NCI-H1105 treated with DMSO at 0.1 percent for 48 hours (cell line): ENCODE measurements around the gene HNF1A.
A peak's percentile ranks its signal among the peaks of the same experiment; 100 is the strongest.

Experiments
- DNase-seq: peaks from one replicate; lab custom pipeline; 2025; lab: John Stamatoyannopoulos, UW

The HNF1A gene

DNA sequence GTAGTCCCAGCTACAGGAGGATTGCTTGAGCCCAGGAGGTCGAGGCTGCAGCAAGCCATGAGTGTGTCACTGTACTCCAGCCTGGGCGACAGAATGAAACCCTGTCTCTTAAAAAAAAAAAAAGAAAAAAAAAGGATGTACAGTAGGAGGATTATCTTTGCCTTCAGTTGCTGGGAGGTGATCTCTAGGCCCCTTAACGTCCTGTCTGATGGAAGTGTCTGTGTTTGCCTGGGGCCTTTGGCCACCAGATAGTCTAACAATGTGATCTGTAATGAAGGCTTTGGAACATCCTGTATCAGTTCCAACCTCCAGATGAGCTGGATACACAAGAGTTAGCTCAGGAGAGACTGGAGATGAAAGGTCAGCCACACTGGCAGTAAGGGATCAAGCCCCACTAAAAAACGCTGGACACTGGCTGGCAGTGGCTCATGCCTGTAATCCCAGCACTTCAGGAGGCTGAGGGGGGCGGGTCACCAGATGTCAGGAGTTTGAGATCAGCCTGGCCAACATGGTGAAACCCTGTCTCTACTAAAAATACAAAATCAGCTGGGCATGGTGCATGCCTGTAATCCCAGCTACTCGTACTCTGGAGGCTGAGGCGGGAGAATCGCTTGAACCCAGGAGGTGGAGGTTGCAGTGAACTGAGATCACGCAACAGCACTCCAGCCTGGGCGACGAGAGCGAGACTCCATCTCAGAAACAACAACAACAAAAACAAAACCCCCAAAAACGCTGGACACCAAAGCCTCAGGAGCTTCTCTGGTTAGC is 19.0 kb upstream of the HNF1A start:
- DNase-seq, result no peak

DNA sequence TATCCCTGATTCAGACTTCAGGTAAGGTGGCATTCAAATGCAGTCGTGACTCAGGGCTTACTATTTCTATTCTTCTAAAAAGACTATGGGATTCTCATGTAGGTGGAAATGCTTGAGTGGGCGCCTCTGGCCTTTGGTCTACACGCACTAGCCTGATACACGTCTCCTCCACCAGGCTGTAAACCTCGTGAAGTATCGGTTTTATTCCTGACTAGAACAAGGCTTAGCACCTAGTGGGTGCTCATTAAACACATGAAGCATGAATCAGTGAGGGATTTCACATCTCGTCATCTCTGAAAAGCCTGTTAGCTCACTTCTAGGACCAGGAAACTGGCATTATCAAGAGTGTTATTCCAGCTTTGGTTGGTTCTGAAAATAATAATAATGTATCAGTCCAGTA is 17.7 kb upstream of the HNF1A start:
- DNase-seq, result no peak

- no peak for DNase-seq
Observed at GRCh38 chr12:120961604-120962531, 16.5 kb upstream of the HNF1A start.

DNA sequence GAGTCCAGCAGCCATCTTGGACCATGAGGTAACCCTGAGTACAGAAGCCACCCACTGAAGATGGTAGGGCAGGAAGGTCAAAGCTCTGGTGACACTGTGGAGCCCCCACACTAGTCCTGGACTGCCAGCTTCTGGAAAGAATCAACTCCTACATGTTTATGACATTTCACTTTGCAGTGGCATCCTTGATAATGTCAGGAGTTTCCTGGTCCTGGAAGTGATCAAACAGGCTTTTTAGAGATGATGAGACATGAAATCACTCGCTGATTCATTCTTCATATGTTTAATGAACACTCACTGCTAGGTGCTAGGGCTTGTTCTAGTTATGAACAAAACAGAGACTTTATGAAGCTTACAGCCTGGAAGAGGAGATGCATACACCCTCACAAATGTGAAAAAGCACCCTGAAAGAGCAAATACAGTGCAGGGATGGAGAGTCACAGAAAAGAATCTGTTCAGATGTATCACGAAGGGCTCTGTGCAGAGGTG is 15.8 kb upstream of the HNF1A start:
- no peak for DNase-seq

GRCh38 chr12:120964298-120964697 is 14.0 kb upstream of the HNF1A start:
- no peak for DNase-seq

DNA sequence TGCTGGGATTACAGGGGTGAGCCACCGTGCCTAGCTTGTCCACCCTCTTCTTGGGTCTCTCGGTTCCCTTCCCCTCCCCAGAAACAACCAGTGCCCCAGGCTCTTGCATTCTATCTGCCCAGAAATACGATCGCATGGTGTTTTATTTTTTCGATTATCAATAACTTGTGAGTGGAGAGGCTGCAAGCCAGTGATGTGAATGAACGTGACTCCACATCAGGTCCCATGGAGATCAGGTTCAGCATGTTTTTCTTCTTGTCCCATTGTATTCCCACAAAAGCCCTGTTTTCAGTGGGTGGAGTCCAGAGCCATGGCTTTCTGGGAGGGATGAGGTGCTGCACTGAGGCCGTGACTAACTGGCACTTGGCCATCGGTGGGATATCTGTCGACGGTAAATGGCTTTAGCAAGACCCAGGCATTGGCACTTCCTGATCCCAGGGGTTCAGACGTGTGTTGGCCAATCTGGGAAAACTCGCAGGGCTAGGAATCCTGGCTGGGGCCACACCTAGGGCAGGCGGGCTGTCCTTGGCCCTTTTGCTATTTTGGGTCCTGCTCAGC is 12.7 kb upstream of the HNF1A start:
- DNase-seq, result no peak

DNA sequence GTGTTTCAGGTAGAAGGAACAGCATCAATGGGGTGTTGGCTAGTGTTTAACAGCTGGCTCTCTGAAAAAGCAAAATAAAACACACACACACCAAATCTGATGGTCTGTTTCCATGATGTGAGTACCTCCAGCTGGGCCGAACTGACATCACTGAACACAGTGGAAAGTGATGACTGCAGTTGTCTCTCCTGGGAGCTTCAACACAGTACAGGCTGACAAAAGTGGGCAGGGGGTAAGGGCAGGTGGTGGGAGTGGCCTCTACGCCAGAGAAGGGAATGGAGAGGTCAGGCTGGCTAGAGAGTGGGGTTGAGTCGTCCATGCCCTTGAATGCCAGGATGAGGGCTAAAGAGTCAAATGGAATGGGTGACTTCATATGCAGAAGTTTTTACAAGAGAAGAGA is 8.0 kb upstream of the HNF1A start:
- no peak for DNase-seq

DNA sequence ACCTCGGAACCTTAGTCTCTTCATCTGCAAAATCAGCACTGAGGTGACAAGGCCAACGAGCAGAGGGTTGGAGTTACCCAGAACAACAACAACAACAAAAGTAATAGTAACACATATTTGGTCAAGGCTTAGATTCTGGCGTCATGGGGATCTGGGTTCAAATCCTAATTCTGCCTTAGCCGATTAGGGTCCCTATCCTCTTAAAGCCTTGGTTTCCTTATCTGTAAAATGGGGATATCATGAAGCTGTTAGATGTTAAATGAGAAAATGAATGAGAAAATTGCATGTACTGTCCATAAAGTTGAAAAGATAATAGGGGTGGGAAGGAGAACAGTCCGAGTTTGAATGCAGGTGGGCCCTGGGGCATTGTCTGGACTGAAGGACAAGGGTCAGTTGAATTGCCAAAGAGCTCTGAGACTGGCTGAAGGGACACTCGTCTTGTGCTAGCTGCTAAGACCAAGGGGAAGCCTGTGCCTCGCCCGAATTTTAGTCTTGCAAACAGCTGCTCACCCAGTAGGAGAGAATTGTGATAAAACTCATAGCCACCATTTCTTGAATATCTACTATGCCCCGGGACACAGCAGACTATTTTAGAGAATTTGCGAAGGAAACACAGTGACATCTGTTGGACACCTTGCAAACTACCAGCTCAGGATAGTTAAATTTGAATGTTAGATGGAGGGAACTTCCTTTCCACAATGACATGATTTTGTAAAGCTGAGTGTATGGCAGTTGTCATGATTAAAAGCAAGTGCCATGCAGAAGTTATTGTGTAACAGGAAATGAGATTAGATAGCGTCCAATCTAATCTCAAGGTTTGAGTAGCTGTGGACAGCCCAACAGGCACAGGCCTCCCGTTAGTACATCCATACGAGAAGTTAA is 6.8 kb upstream of the HNF1A start:
- peak; percentile 61 for DNase-seq

GRCh38 chr12:120972870-120973543 is 5.3 kb upstream of the HNF1A start:
- no peak for DNase-seq

- DNase-seq, result no peak
Observed at GRCh38 chr12:120977531-120978295, 630 bp upstream of the HNF1A start.

DNA sequence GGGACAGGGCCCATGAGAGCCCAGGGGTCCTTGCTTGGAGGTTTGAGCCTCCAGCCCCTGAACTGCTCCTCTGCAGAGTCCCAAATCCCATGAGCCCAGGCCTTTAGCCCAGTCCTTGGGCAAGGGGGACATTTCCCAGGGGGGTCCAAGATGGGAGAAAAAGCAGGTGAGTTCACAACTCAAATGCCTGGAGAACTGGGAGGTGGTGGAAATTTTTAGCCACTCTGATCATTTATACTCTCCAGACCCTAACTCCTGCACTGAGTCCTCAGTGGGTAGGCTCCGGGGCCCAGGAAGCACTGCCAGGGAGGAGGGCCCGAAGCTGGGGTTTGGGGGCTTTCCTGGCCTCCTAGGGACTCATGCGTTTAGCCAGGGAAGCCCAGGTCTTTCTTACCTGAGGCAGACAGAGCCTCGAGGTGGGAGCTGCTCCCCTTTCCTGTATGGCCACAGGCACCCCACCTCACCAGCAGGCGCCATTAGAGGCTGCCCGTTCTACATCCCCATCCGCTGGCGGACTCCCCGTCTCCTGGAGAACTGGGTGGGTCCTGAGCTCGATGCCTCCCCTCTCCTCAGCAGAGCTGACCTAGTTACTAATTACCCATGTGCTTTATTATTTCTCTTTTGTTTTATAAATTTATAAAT is 998 bp downstream of the HNF1A start:
- no peak for DNase-seq

DNA sequence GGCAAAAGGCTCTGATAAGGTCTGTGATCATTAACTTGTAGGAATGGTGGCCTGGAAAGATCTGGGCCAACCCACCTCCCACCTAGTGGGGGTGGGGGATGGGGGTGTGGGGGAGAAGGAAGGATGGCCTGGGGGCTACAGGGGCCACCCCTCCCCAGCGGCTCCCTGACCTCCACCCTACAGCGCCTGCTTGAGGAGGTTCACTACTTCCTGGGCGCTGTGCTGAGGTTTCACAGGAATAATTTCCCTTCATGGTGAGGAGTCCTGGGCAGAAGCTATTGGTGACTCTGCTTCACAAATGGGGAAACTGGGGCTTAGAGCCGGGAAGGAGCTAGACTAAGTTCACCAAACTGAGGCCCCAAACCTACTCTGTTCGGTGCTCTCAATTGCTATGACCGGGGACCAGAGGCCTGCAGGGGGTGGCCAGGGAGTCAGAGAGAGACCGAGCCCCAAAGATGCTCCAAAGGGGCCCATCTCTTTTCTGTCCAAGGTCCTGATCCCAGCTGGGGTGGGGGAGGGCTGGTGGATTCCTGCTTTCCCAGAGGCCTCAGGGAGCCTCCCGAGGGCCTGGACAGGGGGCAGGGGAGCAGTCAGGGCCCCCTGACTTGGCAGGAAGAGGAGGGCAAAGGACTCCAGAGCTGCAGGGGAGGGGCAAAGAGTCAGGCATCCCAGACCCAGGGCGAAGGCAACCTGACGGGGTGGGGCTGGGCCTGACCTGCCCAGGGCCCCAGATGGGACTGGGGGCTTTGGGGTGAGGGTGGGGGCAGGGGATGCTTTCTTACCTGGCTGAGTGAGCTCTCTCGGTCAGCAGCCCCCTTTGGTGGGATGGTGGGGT is 1.7 kb downstream of the HNF1A start:
- no peak for DNase-seq

DNA sequence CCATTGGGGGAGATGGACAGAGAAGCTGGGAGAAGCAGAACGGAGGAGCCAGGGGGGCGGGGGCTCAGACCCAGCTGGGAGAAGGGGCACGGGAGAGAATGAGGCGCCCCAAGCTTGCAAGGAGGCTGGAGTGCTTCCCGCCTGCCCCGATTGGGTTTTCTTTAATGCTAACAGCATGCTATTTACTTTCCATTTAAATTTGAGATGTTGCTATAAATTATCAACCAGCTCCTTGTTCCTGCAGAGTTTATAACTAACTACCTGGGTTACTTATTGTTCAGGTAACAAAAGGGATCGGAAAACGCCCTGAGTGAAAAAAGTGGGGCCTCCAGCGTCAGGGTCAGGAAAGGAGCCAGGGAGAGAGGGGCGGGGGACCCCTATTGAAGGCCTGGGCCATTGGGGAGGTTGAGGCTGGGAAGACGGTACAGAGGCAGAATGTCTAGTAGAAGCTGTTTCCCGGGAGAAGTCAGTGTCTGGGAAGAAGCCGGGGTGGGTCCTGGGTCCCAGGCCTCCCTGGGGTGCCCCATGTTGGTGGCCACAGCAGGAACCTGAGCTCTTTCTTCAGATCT is 2.5 kb downstream of the HNF1A start:
- no peak for DNase-seq

GRCh38 chr12:120981407-120981941 is 3.1 kb downstream of the HNF1A start:
- no peak for DNase-seq

DNA sequence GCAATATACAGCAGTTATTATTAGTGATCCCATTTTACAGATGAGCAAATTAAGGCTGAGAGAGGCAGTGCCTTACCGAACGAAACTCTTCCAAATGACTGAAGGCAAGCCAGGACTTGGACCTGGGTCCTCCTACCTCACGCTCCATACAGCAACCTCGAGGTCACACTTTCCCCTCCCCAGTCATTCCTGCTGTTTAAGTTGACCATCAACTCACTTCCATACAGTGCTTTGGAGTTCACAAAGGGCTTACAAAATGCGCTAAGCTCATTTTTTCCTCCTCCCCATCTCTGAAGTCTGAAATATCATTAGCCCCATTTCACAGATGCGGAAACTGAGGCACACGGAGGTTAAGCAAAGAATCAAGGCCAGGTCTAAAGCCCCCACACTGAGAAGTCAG is 4.3 kb downstream of the HNF1A start:
- no peak for DNase-seq

DNA sequence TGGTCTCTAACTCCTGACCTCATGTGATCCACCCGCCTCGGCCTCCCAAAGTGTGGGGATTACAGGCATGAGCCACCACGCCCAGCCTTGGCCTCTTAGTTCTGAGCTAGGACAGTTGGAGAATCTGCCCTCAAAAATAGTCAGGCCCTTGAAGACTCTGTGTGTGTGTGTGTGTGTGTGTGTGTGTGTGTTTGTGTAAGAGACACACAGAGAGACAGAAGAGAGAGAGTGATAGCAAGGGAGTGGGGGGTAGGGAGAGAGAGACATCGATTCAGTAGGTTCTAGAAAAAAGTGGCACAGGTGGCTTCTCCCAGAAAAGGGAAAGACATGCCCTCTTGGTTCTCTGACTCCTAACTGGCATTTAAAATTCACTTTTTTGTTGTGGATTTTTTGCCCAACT is 5.4 kb downstream of the HNF1A start:
- no peak for DNase-seq

GRCh38 chr12:120984351-120984898 is 6.1 kb downstream of the HNF1A start:
- DNase-seq, result no peak

- DNase-seq, result no peak
Observed at GRCh38 chr12:120988234-120988633, 9.9 kb downstream of the HNF1A start.
